ENCODE results near the gene UQCC3.
"Not testable (repeated sequence)": the region's sequence is repeated elsewhere in the genome, so short reads cannot be mapped to it uniquely, and the experiment has no call there.

Gene UQCC3

GRCh38 chr11:62703921-62704320 lies 32.4 kb downstream of the UQCC3 start:
- DNase-seq: not testable (repeated sequence)

GRCh38 chr11:62705413-62705812 lies 33.9 kb downstream of the UQCC3 start:
- no peak for DNase-seq

DNA sequence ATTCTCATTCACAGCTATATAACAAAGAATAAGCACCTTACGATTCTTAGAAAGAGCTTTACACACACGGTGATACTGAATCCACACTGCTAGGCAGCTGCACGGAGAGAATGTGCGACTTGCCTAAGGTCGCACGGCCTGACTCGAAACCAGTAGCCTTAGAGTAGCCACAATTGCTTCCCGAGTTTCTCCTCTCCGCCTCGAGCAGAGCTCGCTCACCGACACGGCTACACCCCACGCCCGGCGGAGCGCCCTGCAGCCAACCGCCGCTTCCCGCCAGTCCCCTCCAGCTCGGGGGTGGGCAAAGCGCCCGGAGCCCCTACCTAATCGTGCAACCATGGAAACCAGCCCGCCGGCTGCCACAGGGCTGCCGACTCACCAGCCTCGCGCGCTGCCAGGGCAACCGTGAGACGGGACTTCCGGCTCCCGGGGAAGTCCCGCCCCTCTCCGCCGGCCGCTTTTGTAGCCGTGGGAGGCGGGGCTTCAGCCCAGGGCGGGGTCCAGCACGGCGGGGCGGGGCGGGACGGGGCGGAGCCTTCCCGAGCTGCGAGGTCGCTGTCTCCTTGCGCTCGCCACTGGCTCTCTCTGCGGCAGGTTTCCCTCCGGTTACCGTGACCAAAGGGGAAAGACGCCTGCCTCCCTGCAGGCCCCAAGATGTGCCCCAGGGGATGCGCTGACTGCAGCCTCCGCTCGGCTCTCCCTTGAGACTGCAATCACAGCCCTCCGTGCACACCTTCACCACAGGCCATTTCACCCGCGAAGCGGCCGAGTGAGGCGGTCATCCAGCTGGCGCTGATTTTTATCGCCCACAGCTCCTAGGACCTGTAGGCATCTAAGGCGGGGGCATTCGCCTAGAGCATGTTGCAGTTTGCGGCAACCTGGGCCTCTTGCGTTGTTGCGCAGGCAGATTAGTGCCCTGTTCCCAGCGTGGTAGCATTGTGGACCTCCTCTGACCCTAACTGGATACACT lies 34.7 kb downstream of the UQCC3 start:
- DNase-seq: peak; percentile 84 to 85

DNA sequence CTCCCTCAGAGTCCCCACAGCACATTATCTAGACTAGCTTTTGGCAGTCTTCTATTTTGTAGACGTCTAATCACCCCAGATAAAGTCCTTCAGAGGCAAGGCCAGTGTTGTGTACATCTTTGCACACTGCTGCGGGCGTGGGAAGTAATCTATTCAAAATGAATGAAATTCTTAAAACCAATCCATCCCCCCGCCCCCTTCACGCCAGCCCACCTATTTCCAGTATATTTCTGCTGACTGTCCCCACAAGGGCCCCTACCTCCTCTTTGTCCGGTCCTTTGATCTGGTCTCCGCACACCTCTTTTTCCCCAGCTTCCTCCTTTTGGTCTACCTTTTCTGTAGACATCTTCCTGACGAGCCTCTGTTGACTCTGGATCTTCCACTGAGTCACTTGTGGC lies 35.4 kb downstream of the UQCC3 start:
- no peak for DNase-seq

GRCh38 chr11:62707277-62707861 lies 35.9 kb downstream of the UQCC3 start, which contains the start of the genes BSCL2 and GNG3:
BSCL2 (minus strand) TSS chr11:62707424; CDS start chr11:62707195, 229 bp downstream.
GNG3 (plus strand) TSS chr11:62707676; CDS start chr11:62708296, 620 bp downstream.
- no peak for DNase-seq

- no peak for DNase-seq
Observed at GRCh38 chr11:62708392-62708791, 36.9 kb downstream of the UQCC3 start.

- DNase-seq: no peak
Observed at GRCh38 chr11:62708793-62709192, 37.3 kb downstream of the UQCC3 start.

- DNase-seq: no peak
Observed at GRCh38 chr11:62709247-62710000, 38.0 kb downstream of the UQCC3 start.

DNA sequence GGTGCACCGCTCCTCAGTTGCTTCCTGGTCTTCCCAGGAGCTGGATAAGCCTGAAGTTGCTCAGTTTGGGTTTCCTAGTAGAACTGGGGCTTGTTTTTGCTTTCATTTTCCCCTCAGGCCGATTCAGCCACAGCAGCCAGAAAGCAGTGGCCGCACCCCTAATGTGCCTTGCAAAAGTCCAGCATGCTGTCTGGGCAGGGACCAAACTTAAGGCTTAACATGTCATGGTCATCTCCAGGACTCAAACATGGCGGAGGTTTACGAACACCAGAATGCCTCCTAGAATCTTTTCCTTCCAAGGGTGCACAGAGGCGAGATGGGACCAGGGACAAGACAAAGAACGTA lies 38.5 kb downstream of the UQCC3 start:
- no peak for DNase-seq

DNA sequence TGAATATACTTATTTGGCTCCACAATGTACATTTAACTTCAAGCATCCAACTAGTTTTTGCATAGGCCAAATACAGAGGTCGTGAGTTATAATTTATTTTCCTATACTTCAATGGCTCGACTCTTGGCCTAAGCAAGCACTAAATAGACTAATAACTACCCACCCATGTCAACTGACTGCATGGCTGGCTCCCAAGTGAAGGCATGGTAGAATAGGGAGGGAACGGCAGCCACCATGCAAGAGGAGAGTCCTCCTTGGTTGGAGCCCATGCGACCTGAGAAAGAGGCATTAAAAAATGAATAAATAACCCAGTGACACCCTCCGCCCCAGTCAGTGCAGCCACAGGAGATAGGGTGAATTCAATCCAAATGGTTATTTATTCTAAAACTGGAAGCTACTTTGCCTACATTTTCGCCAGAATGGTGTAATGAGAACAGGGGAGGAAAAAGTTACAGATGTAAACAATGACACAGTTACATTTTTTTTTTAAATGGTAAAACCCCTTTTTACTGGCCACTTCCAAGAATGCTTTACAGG lies 40.9 kb downstream of the UQCC3 start:
- no peak for DNase-seq

DNA sequence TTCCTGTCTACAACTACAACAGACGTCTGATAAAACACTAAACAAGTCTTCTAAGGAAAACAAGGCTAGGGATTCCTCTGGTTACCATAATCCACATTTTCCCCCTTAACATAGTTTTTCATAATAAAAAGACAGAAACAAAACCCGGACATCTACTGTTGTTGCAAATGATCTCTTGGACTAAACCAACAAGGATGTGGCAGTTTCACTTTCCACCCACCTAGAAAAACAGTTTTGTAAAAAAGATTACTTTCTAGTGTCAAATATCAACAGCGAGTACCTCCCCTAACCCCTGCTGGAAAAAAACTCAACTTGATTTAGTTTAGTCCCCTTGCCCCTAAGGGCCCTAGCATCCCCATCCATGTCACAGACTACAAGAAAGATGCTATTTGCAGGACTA lies 41.4 kb downstream of the UQCC3 start:
- DNase-seq: no peak

DNA sequence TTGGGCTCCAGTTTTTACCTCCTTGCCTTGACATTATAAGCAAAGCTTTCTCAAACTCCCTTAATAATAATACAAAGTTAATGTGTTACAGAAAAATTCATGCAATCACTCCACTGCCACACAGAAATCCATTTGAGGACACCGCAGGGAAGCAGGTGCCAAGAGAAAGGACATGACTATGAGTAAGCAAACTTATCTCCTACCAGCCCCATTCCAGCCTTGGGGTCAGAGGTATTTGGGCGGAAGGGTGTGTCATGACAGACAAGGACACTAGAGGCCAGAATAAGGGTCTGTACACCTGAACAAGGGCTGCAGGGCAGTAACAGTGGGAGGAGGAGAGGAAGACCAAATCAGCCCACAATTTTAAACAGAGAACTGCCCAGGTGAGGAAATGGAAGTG lies 41.9 kb downstream of the UQCC3 start:
- no peak for DNase-seq

GRCh38 chr11:62715150-62716130 lies 44.0 kb downstream of the UQCC3 start:
- no peak for DNase-seq

- no peak for DNase-seq
Observed at GRCh38 chr11:62716206-62716605, 44.7 kb downstream of the UQCC3 start.

DNA sequence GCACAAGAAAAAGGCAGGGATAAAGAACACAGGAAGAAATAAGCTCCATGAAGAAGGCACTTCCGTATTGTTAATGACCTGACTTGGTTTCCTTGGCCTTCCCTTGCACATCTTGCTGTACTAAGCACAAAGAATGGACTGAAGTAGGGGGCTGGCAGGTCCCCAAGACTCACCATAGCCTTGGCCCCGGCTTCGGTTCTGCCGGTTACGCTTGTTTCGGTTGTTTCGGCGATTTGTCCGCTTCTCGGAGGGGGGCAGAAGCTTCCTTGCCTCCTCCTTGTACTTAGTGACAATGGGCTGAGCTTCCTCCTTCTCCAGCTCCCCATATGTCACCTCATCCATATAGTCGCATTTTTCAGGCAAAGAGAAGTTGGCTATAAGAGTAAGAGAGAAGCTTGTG lies 45.3 kb downstream of the UQCC3 start:
- no peak for DNase-seq

DNA sequence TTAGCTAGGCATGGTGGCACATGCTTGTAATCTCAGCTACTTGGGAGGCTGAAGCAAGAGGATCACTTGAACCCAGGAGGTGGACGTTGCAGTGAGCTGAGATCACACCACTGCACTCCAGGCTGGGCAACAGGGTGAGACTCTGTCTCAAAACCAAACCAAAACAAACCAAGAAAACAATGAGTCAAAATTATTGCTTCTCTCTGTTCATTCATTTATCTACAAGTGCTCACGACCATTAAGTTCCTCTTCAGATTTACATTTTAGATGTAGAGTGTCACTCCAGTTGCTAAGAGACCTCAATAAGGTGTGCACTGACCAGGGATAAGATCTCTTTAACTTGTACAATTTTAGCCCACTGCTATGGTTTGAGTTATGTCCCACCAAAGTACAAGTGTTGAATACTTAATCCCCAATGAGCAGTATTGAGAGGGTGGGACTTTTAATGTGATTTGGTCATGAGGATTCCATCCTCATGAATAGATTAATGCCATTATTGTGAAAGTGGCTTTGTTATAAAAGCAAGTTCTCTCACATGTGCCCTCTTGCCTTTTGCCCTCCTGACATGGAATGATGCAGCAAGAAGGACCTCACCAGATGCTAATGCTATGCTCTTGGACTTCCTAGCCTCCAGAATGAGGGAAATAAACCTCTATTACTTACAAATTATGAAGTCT lies 48.0 kb downstream of the UQCC3 start:
- no peak for DNase-seq

GRCh38 chr11:62721994-62722393 lies 50.5 kb downstream of the UQCC3 start:
- DNase-seq: peak; percentile 56 to 77
